T-helper 1 cell (primary cell): ENCODE data around the gene TEX2.
A peak's percentile ranks its signal among the peaks of the same experiment; 100 is the strongest.
"Not testable (repeated sequence)": the region's sequence is repeated elsewhere in the genome, so short reads cannot be mapped to it uniquely, and the experiment has no call there.

Source experiments
- DNase-seq, 5 donors: peaks; one replicate each; pipeline ENCODE4 v3.0.0-alpha.2; 2012 to 2020

Gene TEX2

GRCh38 chr17:64212122-64212521 is 50.9 kb downstream of the TEX2 start:
- no peak for DNase-seq

GRCh38 chr17:64209983-64210382 is 53.1 kb downstream of the TEX2 start:
- DNase-seq: no peak

- no peak for DNase-seq
Measured at GRCh38 chr17:64209356-64209941, 53.6 kb downstream of the TEX2 start.

GRCh38 chr17:64208656-64209055 is 54.4 kb downstream of the TEX2 start:
- not testable (repeated sequence) for DNase-seq

- no peak for DNase-seq
Measured at GRCh38 chr17:64205804-64206203, 57.3 kb downstream of the TEX2 start.

- no peak for DNase-seq
Measured at GRCh38 chr17:64203630-64204029, 59.4 kb downstream of the TEX2 start.

- no peak for DNase-seq
Measured at GRCh38 chr17:64202683-64203344, 60.2 kb downstream of the TEX2 start.

- DNase-seq: peak in 1 of 5 donors; percentile 13
Measured at GRCh38 chr17:64200080-64201032, 62.7 kb downstream of the TEX2 start.

- DNase-seq: no peak
Measured at GRCh38 chr17:64198331-64199090, 64.5 kb downstream of the TEX2 start.

- DNase-seq: no peak
Measured at GRCh38 chr17:64196601-64197000, 66.5 kb downstream of the TEX2 start.

- no peak for DNase-seq
Measured at GRCh38 chr17:64193561-64193960, 69.5 kb downstream of the TEX2 start.

GRCh38 chr17:64192589-64192988 is 70.5 kb downstream of the TEX2 start:
- DNase-seq: no peak

GRCh38 chr17:64190472-64190871 is 72.6 kb downstream of the TEX2 start:
- DNase-seq: no peak

GRCh38 chr17:64188088-64188487 is 75.0 kb downstream of the TEX2 start:
- no peak for DNase-seq

- no peak for DNase-seq
Measured at GRCh38 chr17:64187093-64187895, 75.8 kb downstream of the TEX2 start.

- DNase-seq: no peak
Measured at GRCh38 chr17:64186171-64187092, 76.6 kb downstream of the TEX2 start.

- DNase-seq: not testable (repeated sequence)
Measured at GRCh38 chr17:64185557-64185956, 77.5 kb downstream of the TEX2 start.

- no peak for DNase-seq
Measured at GRCh38 chr17:64185101-64185500, 78.0 kb downstream of the TEX2 start.

GRCh38 chr17:64183815-64184214 is 79.2 kb downstream of the TEX2 start:
- DNase-seq: peak in 1 of 5 donors; percentile 11

GRCh38 chr17:64182325-64183012 is 80.6 kb downstream of the TEX2 start:
- no peak for DNase-seq
